SKM-1 treated with dmso at 0.1 percent for 144 hours (cell line): Measurements from ENCODE around the gene NOP9.

ENCODE experiments used
- DNase-seq: peaks from one replicate; lab custom pipeline; 2025; ENCODE audit not compliant: unreplicated experiment; lab: John Stamatoyannopoulos, UW

NOP9 gene

DNA sequence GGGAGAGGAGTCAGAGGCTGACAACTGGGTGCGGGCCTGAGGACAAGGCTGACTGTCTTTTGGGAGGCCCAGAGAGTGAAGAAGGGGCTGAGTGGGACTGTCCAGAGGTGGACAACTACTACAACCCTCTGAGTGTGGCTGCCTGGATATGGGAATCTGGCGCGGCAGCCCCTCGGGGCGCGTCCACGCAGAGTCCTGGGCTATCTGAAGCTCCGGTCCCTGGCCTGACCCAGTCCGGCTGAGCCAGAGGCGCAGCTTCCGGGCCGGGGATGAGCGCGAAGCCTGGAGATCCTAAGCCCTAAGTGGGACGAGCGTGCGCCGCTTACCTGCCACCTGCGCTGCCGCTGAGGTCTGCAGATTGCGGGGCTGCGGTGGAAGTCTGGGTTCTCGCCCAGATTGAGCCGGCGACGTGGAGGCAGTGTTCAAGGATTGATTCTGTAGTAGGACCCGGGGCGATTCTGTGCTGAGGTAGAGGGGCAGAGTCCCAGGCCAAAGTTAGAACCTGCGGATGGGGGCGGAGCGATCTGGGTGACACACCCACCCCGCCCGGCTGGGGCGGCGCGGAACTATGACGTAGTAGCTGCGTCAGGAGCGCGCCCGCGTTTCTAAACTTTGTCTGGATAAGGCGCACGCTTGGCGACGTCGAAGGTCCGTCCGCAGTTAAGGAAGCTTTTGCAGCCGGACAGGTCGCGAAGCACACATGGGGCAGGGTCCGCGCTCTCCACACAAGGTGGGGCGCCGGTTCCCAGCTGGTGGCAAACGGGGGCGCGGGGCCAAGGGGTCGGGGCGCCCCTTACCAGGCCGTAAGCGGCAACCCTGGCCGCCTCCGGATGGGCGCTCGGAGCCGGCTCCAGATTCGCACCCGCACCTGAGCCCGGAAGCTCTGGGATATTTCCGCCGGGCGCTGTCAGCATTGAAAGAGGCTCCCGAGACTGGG lies at the start of gene NOP9, which contains the start of gene DHRS1:
Gene NOP9 (plus strand): TSS at position 596 of the 937 bp plus-strand sequence. CDS start 105 bp downstream, at position 701.
Gene DHRS1 (minus strand): TSS at position 526 of the 937 bp plus-strand sequence. CDS start 674 bp downstream, outside the sequence.
- DNase-seq, result peak; percentile 45

DNA sequence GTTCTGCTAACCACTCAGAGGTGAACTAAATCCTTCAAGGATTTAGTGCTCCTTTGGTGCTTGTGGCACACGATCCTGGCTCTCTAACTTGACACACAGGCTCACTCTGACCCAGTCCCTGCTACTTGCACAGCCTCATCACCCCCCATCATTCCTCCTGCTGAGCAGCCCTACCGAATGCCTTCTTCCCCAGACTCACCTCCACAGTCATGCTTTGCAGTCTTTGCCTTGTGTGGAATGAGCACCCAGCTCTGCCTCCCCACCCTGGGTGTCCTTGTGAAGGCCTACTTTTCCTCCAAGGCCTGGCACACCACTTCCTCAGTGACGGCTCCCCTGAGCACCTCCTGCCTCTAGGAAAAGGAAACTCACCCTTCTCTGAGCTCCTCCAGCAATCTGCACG lies 49.3 kb upstream of the NOP9 start:
- no peak for DNase-seq

GRCh38 chr14:24251880-24252288 lies 47.8 kb upstream of the NOP9 start:
- DNase-seq, result no peak

DNA sequence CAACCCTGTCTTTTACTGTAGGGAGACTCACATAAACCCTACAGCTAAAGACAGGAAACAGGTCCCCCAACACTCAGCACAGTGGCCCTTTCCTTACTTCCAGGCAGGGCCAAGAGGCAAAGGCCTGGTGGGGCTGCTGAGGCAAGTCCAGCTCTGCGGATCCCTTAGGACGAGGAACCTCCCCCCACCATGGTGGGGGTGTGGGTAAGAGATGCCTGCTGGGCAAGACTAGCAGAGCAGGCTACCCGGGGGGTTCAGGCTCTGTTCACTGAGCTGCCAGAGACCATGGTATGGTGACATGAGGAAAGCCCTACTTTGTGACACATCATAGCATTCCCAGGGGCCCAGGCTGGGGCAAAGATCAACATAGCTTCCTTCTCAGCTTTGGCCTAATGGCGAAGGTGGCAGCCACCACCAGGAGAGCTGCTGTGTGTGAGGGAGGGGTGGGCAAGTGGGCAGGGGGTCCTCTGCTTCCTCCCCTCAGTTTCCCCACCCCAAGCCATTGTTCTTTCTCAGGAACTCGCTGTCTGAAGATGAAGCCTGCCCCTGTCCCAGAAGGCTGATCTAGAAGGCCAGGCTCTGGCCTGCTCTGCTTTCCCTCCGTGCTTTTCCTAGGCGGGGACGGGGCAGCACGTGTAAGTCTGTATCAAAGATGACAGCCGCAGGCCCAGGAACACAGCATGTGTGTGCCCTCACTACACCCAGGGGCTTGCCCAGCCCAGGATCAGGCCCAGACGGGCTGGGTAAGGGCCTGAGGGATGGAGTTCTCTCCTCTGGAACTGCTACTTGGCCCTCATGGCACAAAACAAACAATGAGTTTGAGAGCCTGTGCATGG lies 47.1 kb upstream of the NOP9 start:
- no peak for DNase-seq

GRCh38 chr14:24253936-24254335 lies 45.7 kb upstream of the NOP9 start:
- DNase-seq, result no peak

DNA sequence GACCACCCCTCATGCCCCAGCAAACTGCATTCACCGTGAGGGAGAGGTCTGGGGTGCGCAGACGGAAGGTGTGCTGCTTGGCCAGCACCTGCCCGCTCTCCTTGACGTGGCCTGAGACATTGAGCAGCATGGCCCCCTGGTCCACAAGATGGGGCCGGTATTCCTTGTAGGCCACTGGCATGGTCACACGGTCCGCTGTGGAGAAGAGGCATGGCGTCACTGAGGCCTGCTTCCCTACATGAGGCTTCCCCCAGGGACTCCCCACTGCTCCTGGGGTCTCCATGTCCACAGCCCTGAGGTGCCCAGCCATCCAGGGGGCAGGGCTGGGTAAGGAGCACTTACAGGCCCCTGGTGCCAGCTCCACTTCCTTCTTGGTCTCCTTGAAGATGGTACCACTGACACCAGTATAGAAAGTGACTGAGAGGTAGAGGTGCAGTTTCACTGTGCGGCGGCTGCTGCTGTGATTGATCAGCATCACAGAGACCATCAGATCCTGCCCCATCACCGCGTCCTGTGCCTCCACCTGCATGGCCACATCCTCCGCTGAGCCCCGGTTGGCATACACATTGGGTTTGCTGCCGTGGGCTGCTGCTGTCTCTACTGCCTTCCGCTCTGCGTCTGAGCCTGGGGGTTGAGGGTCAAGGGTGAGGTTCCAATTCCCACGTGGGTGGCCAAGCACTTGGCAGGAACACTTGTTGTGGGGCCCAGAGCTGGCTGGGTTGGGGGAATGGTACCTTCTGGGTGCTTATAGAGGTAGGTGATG lies 44.8 kb upstream of the NOP9 start:
- DNase-seq, result no peak

DNA sequence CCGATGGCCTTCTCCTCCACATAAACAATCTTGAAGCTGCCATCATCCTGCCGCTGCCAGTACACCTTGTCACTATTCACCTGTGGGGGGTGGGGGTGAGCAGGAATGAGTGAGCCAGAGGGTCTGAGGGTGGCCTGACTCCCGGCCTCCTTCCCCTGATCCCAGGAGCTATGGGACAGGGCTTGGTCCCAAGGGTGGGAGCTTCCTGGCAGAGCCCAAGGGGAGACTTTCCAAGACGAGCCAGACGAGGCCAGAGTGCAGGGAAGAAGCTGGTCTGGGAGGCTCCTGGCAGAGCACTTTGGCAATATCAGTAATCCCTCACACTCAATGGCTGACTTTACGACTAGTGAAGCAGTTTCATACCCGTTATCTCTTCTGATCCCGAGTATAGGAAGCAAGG lies 44.2 kb upstream of the NOP9 start:
- no peak for DNase-seq

GRCh38 chr14:24255931-24256711 lies 43.5 kb upstream of the NOP9 start:
- no peak for DNase-seq

DNA sequence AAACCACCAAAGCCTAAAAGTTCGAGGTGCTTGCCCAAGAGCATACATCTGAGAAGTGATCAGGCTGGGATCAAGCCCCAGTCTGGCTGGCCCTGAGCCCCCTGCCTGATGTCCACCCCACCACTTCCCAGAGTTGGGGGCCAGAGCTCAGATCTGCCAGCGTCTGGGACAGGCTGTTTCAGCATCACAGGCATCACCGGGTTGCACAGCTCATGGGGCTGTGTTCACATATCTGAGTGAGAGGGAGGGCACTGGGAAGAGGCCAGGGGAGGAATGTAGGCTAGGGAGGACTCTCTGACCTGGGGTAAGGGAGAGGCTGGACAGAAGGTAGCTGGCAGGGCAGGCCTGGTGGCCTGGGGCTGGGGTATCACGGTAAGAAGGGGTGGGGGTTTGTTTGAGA lies 42.7 kb upstream of the NOP9 start:
- DNase-seq, result no peak

DNA sequence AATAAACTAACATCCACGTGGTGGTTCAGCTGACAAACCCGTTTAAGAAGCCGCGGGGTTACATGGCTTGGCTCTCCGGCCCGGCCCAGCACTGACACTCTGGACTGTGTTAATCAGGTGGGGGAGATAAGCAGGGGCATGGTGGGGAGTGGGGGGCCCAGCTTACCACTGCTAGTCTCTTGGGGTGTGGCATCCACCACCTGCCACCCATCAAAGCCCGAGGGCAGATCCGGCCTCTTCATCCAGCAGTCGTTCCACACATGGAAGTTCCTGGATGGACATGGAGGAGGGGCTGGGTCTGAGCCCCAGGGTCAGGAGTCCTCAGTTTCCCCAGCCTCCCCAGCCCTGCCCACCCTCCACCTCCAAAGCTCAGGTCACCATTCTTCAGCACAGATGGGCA lies 41.5 kb upstream of the NOP9 start:
- DNase-seq, result no peak

DNA sequence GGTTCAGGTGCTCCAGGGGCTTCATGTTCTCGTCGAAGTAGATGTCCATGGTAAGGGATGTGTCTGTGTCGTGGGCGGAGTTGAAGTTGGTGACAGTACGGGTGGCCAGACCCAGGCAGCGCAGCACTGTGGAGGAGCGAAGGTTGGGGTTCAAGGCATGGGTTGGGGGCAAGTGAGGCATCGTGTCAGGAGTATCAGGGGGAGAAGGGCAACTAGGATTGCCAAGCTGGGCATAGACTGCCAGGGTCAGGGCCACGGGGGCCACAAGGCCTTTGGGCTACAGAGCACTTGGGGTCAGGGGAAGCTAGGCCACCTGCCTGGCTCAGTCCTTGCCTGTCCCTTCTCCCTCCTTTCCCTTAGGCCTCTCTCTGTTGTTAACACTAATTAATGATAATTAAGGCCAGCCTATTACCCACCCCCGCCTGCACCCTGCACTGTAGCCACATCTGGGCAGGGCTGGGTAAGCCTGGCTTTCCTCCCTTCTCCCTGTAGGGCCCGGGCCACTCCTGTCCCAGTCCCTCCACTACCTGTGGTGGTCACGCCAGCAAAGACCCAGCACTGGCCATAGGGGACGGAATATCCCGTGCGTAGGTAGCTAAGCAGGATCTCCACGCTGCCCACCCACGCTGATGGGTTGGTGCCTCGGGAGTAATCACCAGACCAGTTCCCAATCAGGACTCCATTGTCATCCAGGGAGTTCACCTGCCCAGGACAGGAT lies 40.9 kb upstream of the NOP9 start:
- DNase-seq, result no peak

DNA sequence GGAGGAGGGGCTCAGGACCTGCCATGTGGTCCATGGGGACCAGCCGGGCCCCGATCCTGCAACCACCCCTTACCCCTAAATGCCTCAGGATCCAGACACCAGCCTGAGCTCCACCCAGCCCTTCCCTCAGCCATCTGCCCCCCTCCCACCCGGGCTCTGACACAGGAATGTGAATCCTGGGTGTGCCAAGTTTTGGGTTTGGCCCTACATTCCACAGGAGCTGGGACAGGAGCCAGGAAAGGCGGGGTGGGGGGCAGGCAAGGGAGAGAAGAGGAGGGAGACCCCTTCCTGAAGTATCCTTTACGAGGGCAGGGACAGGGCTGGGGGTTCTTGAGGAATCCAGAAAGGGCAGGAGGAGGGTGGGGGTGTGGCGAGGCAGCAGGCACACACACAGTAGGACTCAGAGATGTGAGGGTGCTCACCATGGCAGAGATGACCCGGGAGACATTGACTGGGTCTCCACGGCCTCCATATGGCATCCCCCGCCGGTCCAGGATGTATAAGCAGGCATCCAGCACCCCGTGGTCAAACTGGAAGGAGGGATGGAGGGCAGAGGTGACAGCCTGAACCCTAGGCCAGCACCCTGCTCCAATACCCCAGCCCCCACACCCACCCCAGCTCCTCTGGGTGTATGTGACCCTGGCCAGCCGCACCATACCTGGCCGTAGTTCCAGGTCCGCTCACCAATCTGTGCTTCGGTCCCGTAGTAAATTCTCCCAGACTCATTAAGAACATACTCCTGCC lies 40.2 kb upstream of the NOP9 start:
- no peak for DNase-seq

GRCh38 chr14:24260026-24260779 lies 39.4 kb upstream of the NOP9 start:
- no peak for DNase-seq

DNA sequence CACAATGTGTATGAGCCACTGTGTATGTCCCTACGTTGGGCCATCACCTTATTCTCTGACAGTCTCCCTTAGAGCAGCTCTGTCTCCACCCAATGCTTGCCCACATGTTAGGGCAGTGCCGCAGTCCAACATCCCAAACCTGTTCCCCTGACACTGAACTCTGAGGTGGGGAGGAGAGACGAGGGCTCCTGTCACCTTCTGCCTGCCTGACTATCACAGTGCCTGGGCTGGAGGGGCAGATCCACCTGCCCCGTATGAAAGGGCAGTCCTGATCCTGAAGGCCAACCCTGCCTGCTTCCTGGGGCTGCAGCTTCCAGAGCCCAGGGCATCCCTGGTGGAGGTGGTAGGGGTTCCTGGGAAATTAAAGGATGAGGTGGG lies 38.9 kb upstream of the NOP9 start:
- DNase-seq, result no peak

DNA sequence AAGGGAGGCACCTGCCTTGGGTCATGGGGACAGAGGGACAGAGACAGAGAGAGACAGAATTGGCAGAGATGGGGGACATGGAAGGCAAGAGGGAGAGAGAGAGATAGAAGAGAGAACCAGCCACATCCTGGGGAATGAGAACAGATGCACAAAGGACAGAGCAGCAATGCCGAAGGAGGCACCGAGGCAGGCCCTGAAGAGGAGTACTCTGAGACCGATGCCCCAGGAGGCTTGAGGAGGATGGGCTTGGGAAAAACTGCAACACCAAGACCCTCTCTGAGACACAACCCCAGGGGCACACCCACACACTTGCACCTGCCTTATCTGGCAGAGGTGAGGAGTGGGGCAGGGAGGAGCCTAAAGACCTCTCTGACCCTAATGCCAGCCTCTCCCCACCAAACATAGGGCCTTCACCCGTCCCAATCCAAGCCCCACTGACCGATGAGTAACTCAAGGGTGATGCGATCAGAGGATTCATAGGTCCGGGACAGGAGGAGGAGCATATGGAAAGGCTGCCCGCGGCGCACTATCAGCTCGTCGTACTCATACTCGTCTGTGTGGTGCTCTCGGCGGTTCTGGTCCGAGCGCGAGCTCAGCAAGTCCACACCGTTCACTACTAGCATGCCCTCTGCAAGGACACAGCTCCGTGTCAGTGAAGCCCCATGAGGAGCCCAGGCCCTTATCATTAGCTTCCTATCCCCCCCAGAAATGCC lies 38.2 kb upstream of the NOP9 start:
- DNase-seq, result no peak

- DNase-seq, result no peak
Measured at GRCh38 chr14:24261969-24262327, 37.7 kb upstream of the NOP9 start.

DNA sequence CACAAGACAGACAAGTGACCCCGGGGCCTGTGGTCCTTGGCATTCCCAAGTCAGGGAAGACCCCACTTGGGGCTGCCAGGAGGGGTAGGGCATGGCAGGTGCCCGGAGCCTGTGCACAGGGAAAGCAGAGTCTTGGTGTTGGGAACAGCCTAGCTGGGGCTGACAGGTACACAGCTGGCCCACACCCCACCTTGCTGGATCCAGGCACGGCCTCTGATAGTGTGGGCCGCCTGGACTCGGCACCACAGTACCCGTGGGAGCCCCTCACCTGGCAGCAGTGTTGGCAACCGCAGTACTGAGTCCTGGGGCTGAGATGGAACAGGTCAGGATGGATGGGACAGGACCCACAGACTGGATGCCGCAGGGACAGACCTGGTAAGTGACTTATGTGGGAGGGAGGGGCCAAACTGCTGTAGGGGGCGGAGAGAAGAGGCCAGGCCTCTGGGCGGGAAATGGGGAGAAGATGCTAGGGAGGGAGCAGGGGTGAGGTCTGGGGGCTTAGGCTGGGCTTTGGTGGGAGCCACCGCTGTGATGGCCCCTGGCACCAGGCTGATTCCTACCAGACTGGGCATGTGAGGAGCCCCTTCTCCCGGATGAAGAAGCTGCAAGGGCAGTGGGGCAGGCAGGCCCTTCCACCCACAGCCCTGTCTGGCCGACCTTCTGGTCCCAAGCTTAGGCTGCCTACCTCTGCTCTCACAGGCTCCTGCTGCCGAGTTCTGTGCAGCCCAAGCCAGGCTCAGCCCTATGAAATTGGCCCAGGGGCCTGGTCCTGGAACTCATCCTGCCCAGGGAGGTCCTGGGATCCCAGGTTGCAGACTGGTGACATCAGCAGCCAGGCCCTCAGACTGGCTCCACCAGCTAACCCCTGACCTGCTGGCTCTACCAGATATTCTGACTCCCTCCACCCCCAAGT lies 36.6 kb upstream of the NOP9 start, which contains the start of gene TGM1:
Gene TGM1 (minus strand): TSS at position 357 of the 913 bp plus-strand sequence. CDS start 825 bp downstream, outside the sequence.
- DNase-seq, result no peak
